Gastroesophageal sphincter (tissue), 3 donors: ENCODE data around the gene ECSCR.

Experiments
- CTCF ChIP-seq, 4 experiments: fragments of 200-600 bp in 2 of 4; fragments of 450-650 bp in 2 of 4; sonication (generic) in 1 of 4; IDR thresholded peaks; one replicate each; pipeline ENCODE4 v1.5.1; 2017 to 2019; ENCODE audit warnings: antibody characterized with exemption in 4 of 4, mild to moderate bottlenecking in 2 of 4, moderate library complexity in 2 of 4
- POLR2AphosphoS5 ChIP-seq: sonication (generic); formaldehyde crosslinking; IDR thresholded peaks from one replicate; pipeline ENCODE4 v1.6.1; 2017; ENCODE audit warnings: antibody characterized with exemption

GRCh38 chr5:139451878-139452660 lies 10.5 kb downstream of the ECSCR start:
- no peak for TF ChIP-seq CTCF (IDR thresholded peaks at IDR 0.05)
- TF ChIP-seq POLR2AphosphoS5: no peak
